ENCODE results near the gene SLC31A1. TPM values are rescaled to one million over a fixed set of nuclear protein-coding genes. Genes with fewer than 3 reads are reported as not detected.

The SLC31A1 gene
- total and polyA plus RNA-seq, 2 donors (not counting 1 experiment from before 2014, with no cell fraction given): 1.1 to 3.2 TPM

DNA sequence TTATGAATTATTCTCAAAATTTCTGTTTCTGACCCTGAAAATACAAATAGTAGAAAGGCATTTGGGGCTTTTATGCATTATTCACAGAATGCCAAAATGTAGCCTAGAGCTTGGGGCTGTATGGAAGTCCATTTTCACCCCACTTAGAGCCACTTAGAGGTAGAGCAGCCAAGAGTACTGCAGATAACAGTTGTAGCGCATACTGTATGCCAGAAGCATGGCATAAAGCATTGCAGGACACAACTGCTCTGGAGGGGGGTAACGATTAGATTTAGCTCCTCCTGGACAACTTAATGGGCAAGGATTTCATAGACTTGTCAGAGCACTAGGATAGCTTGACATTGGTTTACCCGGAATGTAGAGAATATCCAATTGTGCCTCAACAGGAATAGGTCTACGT, 15.7 kb downstream of the SLC31A1 start:
- no peaks in the 10 kb centered on the region for H3K9me3 ChIP-seq (ENCODE audit: control extremely low read depth in 1 of 3, control insufficient read depth in 2 of 3, insufficient read depth in 1 of 3, low read length in 2 of 3)
- WGBS (ENCODE audit: insufficient coverage): 95% methylated on average over 3 of the region's 4 CpGs
- CTCF ChIA-PET: no interaction called here
- no peak overlapping the region for H2AFZ ChIP-seq (ENCODE audit: insufficient read depth, low read depth, low read length, poor library complexity, severe bottlenecking)
- no peaks in the 10 kb centered on the region for H3K27me3 ChIP-seq (replicated peaks in 1 of 4; ENCODE audit: control extremely low read depth in 1 of 4, control insufficient read depth in 3 of 4, insufficient read depth in 4 of 4, low read length in 3 of 4)
- ATAC-seq (ENCODE audit: low read depth): no peak
- H4K20me1 ChIP-seq (ENCODE audit: control insufficient read depth, insufficient read depth, low read length, poor library complexity, severe bottlenecking): no peaks in the 10 kb centered on the region
- no peaks in the 10 kb centered on the region for H3K36me3 ChIP-seq (replicated peaks in 1 of 2; ENCODE audit: control extremely low read depth in 1 of 2, control insufficient read depth in 1 of 2, extremely low read depth in 1 of 2, insufficient read depth in 2 of 2, low read length in 1 of 2)
- Mint-ChIP-seq H3K27me3 (no peaks in the 10 kb centered on the region), H3K27ac (no peak overlapping the region), H3K4me1 (peaks cover 24% of the 10 kb centered on the region), H3K9me3 (ENCODE audit: insufficient read depth) (no peaks in the 10 kb centered on the region), H3K4me3 (no peak overlapping the region)
- intact Hi-C loops (cut with micrococcal nuclease): no loop called here
- H3K4me2 ChIP-seq (replicated peaks; ENCODE audit: low read depth, low read length, poor library complexity, severe bottlenecking): no peak overlapping the region
- H3K79me2 ChIP-seq (ENCODE audit: control insufficient read depth, insufficient read depth, low read length): no peaks in the 10 kb centered on the region
- no peak overlapping the region for H3K4me3 ChIP-seq (ENCODE audit: control extremely low read depth in 1 of 5, extremely low read depth in 1 of 5, insufficient read depth in 1 of 5, low read depth in 2 of 5, low read length in 4 of 5)
- no peak for DNase-seq
- no peak for TF ChIP-seq EZH2 (IDR thresholded peaks at IDR 0.05; ENCODE audit: borderline replicate concordance, insufficient read depth, low read depth, low read length, poor library complexity, severe bottlenecking)
- TF ChIP-seq, protein P1, sequence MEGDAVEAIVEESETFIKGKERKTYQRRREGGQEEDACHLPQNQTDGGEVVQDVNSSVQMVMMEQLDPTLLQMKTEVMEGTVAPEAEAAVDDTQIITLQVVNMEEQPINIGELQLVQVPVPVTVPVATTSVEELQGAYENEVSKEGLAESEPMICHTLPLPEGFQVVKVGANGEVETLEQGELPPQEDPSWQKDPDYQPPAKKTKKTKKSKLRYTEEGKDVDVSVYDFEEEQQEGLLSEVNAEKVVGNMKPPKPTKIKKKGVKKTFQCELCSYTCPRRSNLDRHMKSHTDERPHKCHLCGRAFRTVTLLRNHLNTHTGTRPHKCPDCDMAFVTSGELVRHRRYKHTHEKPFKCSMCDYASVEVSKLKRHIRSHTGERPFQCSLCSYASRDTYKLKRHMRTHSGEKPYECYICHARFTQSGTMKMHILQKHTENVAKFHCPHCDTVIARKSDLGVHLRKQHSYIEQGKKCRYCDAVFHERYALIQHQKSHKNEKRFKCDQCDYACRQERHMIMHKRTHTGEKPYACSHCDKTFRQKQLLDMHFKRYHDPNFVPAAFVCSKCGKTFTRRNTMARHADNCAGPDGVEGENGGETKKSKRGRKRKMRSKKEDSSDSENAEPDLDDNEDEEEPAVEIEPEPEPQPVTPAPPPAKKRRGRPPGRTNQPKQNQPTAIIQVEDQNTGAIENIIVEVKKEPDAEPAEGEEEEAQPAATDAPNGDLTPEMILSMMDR (IDR thresholded peaks at IDR 0.05): no peak
- POLR2A ChIA-PET: no interaction called here
- no peak overlapping the region for H3K27ac ChIP-seq (ENCODE audit: low read length in 2 of 2)
- H3K4me1 ChIP-seq (ENCODE audit: control insufficient read depth in 2 of 2, insufficient read depth in 2 of 2, low read length in 2 of 2): peaks cover 11 to 13% of the 10 kb centered on the region in 2 donors
- no peak overlapping the region for H3K9ac ChIP-seq (ENCODE audit: low read length)

GRCh38 chr9:113238202-113238858, 17.0 kb downstream of the SLC31A1 start:
- no peaks in the 10 kb centered on the region for H3K9me3 Mint-ChIP-seq (ENCODE audit: insufficient read depth)
- no peaks in the 10 kb centered on the region for H3K79me2 ChIP-seq (ENCODE audit: control insufficient read depth, insufficient read depth, low read length)
- H3K27ac ChIP-seq (ENCODE audit: low read length in 2 of 2): no peak overlapping the region
- H2AFZ ChIP-seq (ENCODE audit: insufficient read depth, low read depth, low read length, poor library complexity, severe bottlenecking): no peak overlapping the region
- H3K27me3 ChIP-seq (replicated peaks in 1 of 4; ENCODE audit: control extremely low read depth in 1 of 4, control insufficient read depth in 3 of 4, insufficient read depth in 4 of 4, low read length in 3 of 4): no peaks in the 10 kb centered on the region
- no peak overlapping the region for H3K4me2 ChIP-seq (replicated peaks; ENCODE audit: low read depth, low read length, poor library complexity, severe bottlenecking)
- no peaks in the 10 kb centered on the region for H3K9me3 ChIP-seq (ENCODE audit: control extremely low read depth in 1 of 3, control insufficient read depth in 2 of 3, insufficient read depth in 1 of 3, low read length in 2 of 3)
- no peak overlapping the region for H3K27ac Mint-ChIP-seq
- no peak overlapping the region for H3K4me3 ChIP-seq (ENCODE audit: control extremely low read depth in 1 of 5, extremely low read depth in 1 of 5, insufficient read depth in 1 of 5, low read depth in 2 of 5, low read length in 4 of 5)
- DNase-seq (no peak), ATAC-seq (ENCODE audit: low read depth) (no peak)
- no peak overlapping the region for H3K9ac ChIP-seq (ENCODE audit: low read length)
- no peaks in the 10 kb centered on the region for H3K36me3 ChIP-seq (replicated peaks in 1 of 2; ENCODE audit: control extremely low read depth in 1 of 2, control insufficient read depth in 1 of 2, extremely low read depth in 1 of 2, insufficient read depth in 2 of 2, low read length in 1 of 2)
- peaks cover 2 to 3% of the 10 kb centered on the region in 2 donors for H3K4me1 ChIP-seq (ENCODE audit: control insufficient read depth in 2 of 2, insufficient read depth in 2 of 2, low read length in 2 of 2)
- no peak for TF ChIP-seq EZH2 (IDR thresholded peaks at IDR 0.05; ENCODE audit: borderline replicate concordance, insufficient read depth, low read depth, low read length, poor library complexity, severe bottlenecking)
- TF ChIP-seq, protein P1 (IDR thresholded peaks at IDR 0.05): no peak
- no peaks in the 10 kb centered on the region for H4K20me1 ChIP-seq (ENCODE audit: control insufficient read depth, insufficient read depth, low read length, poor library complexity, severe bottlenecking)
- 95% methylated on average over 6 of the region's 10 CpGs for WGBS (ENCODE audit: insufficient coverage)
- intact Hi-C loops (cut with micrococcal nuclease): no loop called here
- ChIA-PET CTCF (no interaction called here), POLR2A (no interaction called here)
- no peaks in the 10 kb centered on the region for H3K27me3 Mint-ChIP-seq
- H3K4me3 Mint-ChIP-seq: no peak overlapping the region
- peaks cover 12% of the 10 kb centered on the region for H3K4me1 Mint-ChIP-seq

Data from B cell (primary cell).